NCI-H128 (cell line): Measurements from ENCODE around the gene ADCY10.

Experiments used
- DNase-seq: peaks from one replicate; lab custom pipeline; 2025; ENCODE audit not compliant: unreplicated experiment; lab: John Stamatoyannopoulos, UW

Gene ADCY10

GRCh38 chr1:167784876-167785550 is 128.9 kb downstream of the ADCY10 start:
- DNase-seq, result no peak

GRCh38 chr1:167782946-167783345 is 131.0 kb downstream of the ADCY10 start:
- no peak for DNase-seq

- no peak for DNase-seq
Observed at GRCh38 chr1:167781558-167781957, 132.4 kb downstream of the ADCY10 start.

- no peak for DNase-seq
Observed at GRCh38 chr1:167777269-167777650, 136.7 kb downstream of the ADCY10 start.

- no peak for DNase-seq
Observed at GRCh38 chr1:167776616-167777268, 137.2 kb downstream of the ADCY10 start.

- DNase-seq, result no peak
Observed at GRCh38 chr1:167776151-167776550, 137.8 kb downstream of the ADCY10 start.

GRCh38 chr1:167775178-167775577 is 138.8 kb downstream of the ADCY10 start:
- no peak for DNase-seq

GRCh38 chr1:167774710-167775109 is 139.2 kb downstream of the ADCY10 start:
- no peak for DNase-seq

- no peak for DNase-seq
Observed at GRCh38 chr1:167773516-167773915, 140.4 kb downstream of the ADCY10 start.

- DNase-seq, result no peak
Observed at GRCh38 chr1:167772436-167772835, 141.5 kb downstream of the ADCY10 start.

- no peak for DNase-seq
Observed at GRCh38 chr1:167770127-167770526, 143.8 kb downstream of the ADCY10 start.

GRCh38 chr1:167767761-167768160 is 146.2 kb downstream of the ADCY10 start:
- no peak for DNase-seq

- DNase-seq, result no peak
Observed at GRCh38 chr1:167766538-167766937, 147.4 kb downstream of the ADCY10 start.

- DNase-seq, result no peak
Observed at GRCh38 chr1:167765496-167765895, 148.4 kb downstream of the ADCY10 start.

GRCh38 chr1:167764458-167765330 is 149.2 kb downstream of the ADCY10 start:
- DNase-seq, result no peak

- no peak for DNase-seq
Observed at GRCh38 chr1:167763525-167764220, 150.3 kb downstream of the ADCY10 start.

GRCh38 chr1:167762061-167762746 is 151.7 kb downstream of the ADCY10 start:
- DNase-seq, result no peak

GRCh38 chr1:167761400-167761799 is 152.5 kb downstream of the ADCY10 start:
- DNase-seq, result no peak
